ENCODE data around the gene CYB561D1. TPM values are rescaled to one million over a fixed set of nuclear protein-coding genes. Genes with fewer than 3 reads are reported as not detected.

CYB561D1 gene
- total and polyA plus RNA-seq, 9 of the 15 experiments (the other 6 are each of a cell fraction or from before 2014, with no cell fraction given), result 0.71 to 7.2 (median 3.5) TPM

DNA sequence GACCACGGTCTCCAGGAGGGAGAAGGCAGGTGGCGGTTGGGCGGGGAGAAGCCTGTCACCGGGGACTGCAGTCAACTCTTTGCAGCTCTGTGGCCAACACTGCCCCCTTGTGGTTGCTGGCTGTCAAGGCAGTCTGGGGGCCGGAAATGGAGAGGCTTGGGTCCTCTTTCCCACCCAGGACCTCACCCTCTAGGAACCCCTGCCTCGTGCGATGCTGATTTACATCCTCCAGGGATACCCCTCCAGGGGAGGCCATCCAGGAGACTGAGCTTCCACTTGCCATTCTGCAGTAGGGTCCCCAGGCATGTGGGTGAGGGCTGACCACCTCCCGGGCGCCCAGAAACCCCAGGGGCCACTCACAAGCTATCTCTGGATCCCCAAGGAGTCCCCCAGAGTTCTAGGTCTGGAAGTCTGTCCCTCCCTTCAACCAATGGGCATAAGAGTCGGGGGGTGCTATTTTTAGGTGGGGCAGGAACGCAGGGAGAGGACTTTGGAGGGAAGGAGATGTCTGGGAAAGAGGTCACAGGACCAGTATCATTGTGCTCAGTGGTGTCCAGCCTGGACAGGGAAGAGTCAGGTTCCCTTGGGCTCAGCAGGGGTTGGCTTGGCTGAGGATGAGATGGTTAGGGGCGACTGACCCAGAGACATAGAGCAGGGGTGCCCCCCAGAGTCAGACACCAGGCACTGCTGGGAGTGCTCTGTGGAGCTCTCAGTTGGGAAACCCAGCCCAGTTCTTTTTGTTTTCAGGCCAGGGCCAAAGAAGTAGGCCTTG lies 38.7 kb downstream of the CYB561D1 start (continued):
- TF ChIP-seq BHLHE40 (IDR thresholded peaks at IDR 0.05; ENCODE audit: low read length), result no peak; the same call in 1 of the 2 replicates
- TF ChIP-seq, protein P1, sequence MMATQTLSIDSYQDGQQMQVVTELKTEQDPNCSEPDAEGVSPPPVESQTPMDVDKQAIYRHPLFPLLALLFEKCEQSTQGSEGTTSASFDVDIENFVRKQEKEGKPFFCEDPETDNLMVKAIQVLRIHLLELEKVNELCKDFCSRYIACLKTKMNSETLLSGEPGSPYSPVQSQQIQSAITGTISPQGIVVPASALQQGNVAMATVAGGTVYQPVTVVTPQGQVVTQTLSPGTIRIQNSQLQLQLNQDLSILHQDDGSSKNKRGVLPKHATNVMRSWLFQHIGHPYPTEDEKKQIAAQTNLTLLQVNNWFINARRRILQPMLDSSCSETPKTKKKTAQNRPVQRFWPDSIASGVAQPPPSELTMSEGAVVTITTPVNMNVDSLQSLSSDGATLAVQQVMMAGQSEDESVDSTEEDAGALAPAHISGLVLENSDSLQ (IDR thresholded peaks at IDR 0.05), result peak; percentile 60; the same call in 1 of the 2 replicates
- TF ChIP-seq, protein P2, sequence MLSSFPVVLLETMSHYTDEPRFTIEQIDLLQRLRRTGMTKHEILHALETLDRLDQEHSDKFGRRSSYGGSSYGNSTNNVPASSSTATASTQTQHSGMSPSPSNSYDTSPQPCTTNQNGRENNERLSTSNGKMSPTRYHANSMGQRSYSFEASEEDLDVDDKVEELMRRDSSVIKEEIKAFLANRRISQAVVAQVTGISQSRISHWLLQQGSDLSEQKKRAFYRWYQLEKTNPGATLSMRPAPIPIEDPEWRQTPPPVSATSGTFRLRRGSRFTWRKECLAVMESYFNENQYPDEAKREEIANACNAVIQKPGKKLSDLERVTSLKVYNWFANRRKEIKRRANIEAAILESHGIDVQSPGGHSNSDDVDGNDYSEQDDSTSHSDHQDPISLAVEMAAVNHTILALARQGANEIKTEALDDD (IDR thresholded peaks at IDR 0.05), result no peak
- 0 out of 2 replicates have a peak, but pooled peaks have one; percentile 38 for TF ChIP-seq XRCC5 (IDR thresholded peaks at IDR 0.05; ENCODE audit: low read depth, low read length)
- TF ChIP-seq, protein P3, sequence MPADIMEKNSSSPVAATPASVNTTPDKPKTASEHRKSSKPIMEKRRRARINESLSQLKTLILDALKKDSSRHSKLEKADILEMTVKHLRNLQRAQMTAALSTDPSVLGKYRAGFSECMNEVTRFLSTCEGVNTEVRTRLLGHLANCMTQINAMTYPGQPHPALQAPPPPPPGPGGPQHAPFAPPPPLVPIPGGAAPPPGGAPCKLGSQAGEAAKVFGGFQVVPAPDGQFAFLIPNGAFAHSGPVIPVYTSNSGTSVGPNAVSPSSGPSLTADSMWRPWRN (IDR thresholded peaks at IDR 0.05; ENCODE audit: low read depth), result no peak
- TF ChIP-seq ZC3H4 (CRISPR knock-in tag; IDR thresholded peaks at IDR 0.05; ENCODE audit: borderline replicate concordance), result no peak
- TF ChIP-seq, protein P4, sequence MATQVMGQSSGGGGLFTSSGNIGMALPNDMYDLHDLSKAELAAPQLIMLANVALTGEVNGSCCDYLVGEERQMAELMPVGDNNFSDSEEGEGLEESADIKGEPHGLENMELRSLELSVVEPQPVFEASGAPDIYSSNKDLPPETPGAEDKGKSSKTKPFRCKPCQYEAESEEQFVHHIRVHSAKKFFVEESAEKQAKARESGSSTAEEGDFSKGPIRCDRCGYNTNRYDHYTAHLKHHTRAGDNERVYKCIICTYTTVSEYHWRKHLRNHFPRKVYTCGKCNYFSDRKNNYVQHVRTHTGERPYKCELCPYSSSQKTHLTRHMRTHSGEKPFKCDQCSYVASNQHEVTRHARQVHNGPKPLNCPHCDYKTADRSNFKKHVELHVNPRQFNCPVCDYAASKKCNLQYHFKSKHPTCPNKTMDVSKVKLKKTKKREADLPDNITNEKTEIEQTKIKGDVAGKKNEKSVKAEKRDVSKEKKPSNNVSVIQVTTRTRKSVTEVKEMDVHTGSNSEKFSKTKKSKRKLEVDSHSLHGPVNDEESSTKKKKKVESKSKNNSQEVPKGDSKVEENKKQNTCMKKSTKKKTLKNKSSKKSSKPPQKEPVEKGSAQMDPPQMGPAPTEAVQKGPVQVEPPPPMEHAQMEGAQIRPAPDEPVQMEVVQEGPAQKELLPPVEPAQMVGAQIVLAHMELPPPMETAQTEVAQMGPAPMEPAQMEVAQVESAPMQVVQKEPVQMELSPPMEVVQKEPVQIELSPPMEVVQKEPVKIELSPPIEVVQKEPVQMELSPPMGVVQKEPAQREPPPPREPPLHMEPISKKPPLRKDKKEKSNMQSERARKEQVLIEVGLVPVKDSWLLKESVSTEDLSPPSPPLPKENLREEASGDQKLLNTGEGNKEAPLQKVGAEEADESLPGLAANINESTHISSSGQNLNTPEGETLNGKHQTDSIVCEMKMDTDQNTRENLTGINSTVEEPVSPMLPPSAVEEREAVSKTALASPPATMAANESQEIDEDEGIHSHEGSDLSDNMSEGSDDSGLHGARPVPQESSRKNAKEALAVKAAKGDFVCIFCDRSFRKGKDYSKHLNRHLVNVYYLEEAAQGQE (IDR thresholded peaks at IDR 0.05; ENCODE audit: borderline replicate concordance), result peak; percentile 86
- TF ChIP-seq, protein P4 (CRISPR knock-in tag; IDR thresholded peaks at IDR 0.05; ENCODE audit: low read depth), result 0 out of 2 replicates have a peak, but pooled peaks have one; percentile 23
- no peak for TF ChIP-seq PHB (CRISPR knock-in tag; IDR thresholded peaks at IDR 0.05)
- TF ChIP-seq TAF1 (IDR thresholded peaks at IDR 0.05; ENCODE audit: control insufficient read depth, extremely low read depth, insufficient read depth, low read length, severe bottlenecking), result no peak
- peak; percentile 87 for TF ChIP-seq CC2D1A (IDR thresholded peaks at IDR 0.05)
- no peak for TF ChIP-seq STAT5B (CRISPR knock-in tag; IDR thresholded peaks at IDR 0.05)
- TF ChIP-seq TEAD4 (IDR thresholded peaks at IDR 0.05; ENCODE audit: low read length), result no peak
- TF ChIP-seq TEAD4 (CRISPR knock-in tag; IDR thresholded peaks at IDR 0.05; ENCODE audit: borderline replicate concordance), result no peak
- TF ChIP-seq LARP7 (IDR thresholded peaks at IDR 0.05), result peak; percentile 61; the same call in 1 of the 2 replicates
- TF ChIP-seq NR4A1 (CRISPR knock-in tag; IDR thresholded peaks at IDR 0.05), result 0 out of 2 replicates have a peak, but pooled peaks have one; percentile 5
- TF ChIP-seq NR4A1 (tag; IDR thresholded peaks at IDR 0.05), result 0 out of 2 replicates have a peak, but pooled peaks have one; percentile 52

All from K562 (cell line).